Small intestine (tissue), 7 donors: Measurements from ENCODE around the gene IGF2. TPM values are rescaled to one million over a fixed set of nuclear protein-coding genes. Genes with fewer than 3 reads are reported as not detected.
A peak's percentile ranks its signal among the peaks of the same experiment; 100 is the strongest.

ENCODE experiments used
- DNase-seq, 2 donors: peaks; one replicate each; pipeline versions ENCODE4 v3.0.0 to v3.0.0-alpha.2; 2013
- FAIRE-seq: peaks from 2 replicates; lab custom pipeline; 2012; peaks lifted over from hg19 to GRCh38; lab: Jason Lieb, UNC
- H3K27ac ChIP-seq, 3 donors: one replicate each; pipeline ENCODE4 v1.5.1; 2013; ENCODE audit warnings: low read length in 2 of 3, mild to moderate bottlenecking in 2 of 3, control low read depth in 1 of 3, inconsistent platforms in 1 of 3, low read depth in 1 of 3, moderate library complexity in 1 of 3
- H3K27me3 ChIP-seq, 3 donors: one replicate each; pipeline ENCODE4 v1.6.1; 2013; ENCODE audit warnings: low read length in 3 of 3, inconsistent platforms in 1 of 3; ENCODE audit not compliant: control insufficient read depth in 3 of 3, insufficient read depth in 3 of 3
- H3K36me3 ChIP-seq, 3 donors: one replicate each; pipeline ENCODE4 v1.6.1; 2013; ENCODE audit warnings: low read length in 3 of 3, inconsistent platforms in 1 of 3, low read depth in 1 of 3, mild to moderate bottlenecking in 1 of 3, moderate library complexity in 1 of 3; ENCODE audit not compliant: control insufficient read depth in 3 of 3, insufficient read depth in 2 of 3
- H3K4me1 ChIP-seq, 3 donors: one replicate each; pipeline ENCODE4 v1.6.1; 2013; ENCODE audit warnings: low read length in 2 of 3, inconsistent platforms in 1 of 3, low read depth in 1 of 3, mild to moderate bottlenecking in 1 of 3, moderate library complexity in 1 of 3; ENCODE audit not compliant: control insufficient read depth in 3 of 3, insufficient read depth in 2 of 3
- H3K4me3 ChIP-seq, 3 donors: one replicate each; pipeline ENCODE4 v1.5.1; 2013; ENCODE audit warnings: low read length in 3 of 3, control low read depth in 1 of 3, inconsistent platforms in 1 of 3, low read depth in 1 of 3, mild to moderate bottlenecking in 1 of 3, moderate library complexity in 1 of 3
- H3K9me3 ChIP-seq, 2 donors: one replicate each; pipeline ENCODE4 v1.6.1; 2013; ENCODE audit warnings: low read depth in 1 of 2, low read length in 1 of 2; ENCODE audit not compliant: control insufficient read depth in 2 of 2, insufficient read depth in 1 of 2
- WGBS, 3 donors: extraction: QIAGEN DNeasy Blood & Tissue Kit; methylation state at CpG; one replicate each; pipeline ENCODE4 v1.1.7; 2013; 5-methylcytosine and 5-hydroxymethylcytosine counted together
- polyA plus RNA-seq, 4 donors: library from polyadenylated mRNA; stranded (reverse) in 3 of 4; unstranded in 1 of 4; fragments of 200-250 nt in 3 of 4; fragments of 120-200 nt in 1 of 4; gene quantifications; one replicate each; pipeline versions ENCODE4 v1.2.1 to v1.2.3, GENCODE V29; 2013
- donor health status: healthy with polysubstance abuse.
- donor health status: control.
- donor health status: control.
- donor health status: Bipolar disorder and iron deficiency.
- donor health status: healthy.

IGF2 gene
- polyA plus RNA-seq, 4 donors, result 0.45 to 183 (median 10.6) TPM

DNA sequence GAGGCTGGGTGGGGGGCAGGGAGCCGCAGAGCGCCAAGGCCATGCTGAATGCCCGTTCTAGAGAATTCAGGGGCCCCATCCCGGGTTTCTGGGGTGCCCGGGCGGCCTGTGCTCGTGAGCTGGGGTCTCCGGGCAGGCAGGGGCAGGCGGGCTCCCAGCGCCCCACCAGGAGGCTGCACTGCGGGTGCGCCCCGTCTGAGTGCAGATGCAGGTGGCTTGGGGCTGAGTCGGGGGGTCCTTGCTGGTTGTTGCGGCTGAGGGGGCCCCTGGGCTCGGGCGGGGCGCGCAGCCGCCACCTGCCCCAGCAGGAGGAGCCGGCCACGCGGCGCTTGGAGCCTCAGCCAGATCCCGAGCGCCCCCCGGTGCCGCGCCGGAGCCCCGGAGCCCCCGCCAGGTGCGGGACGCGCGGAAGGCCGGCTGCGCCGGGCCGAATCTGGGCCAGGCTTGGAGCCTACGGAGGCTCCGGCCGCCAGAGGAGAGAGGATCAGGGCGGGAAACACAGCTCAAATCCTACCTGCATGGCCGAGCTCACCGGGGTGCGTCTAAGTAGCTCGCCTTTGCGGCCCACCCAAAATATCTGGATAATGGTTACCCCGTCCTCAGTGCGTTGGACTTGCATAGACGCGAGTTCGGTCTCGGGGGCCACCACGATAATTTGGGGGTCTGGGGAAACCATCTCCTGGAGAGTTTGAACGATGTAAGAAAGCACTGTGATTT lies 590 bp upstream of the IGF2 start:
- 3 to 5% (median 5%) methylated on average over 41 to 57 of the region's 57 CpGs for WGBS, 3 donors
- DNase-seq, result peak in 1 of 2 donors; percentile 61

DNA sequence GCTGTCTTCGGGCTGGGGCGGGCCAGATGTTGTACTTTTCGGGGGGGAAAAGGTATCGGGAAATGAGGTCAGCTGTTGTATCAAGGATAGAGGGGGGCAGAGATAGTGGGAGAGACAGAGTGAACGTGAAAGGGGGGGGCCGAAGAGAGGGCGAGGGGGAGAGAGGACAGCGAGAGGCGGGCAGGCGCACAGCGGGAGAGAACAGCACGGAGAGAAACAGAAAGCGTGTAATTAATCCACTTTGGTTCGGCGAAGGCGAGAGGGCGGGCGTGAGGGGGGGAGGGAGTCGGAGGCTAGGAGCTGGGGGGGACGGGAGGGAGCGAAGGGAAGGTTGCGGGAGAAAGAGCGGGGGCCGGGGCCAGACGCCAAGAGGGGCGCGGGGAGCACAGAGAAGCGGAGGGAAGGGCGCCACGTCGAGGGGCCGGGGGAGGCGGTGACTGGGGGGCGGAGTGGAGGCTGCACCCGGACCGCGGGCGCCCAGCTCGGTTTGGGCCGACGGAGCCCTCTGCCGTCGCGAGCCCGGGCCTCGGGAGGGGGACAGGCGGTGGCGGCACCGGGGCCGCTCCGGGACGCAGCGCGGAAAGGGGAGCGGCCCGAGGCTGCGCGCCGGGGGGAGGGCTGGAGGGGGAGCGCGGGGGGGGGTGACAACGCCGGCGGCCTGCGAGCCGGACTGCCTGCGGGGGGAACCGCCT lies 612 bp downstream of the IGF2 start:
- peaks cover 38 to 85% (median 39%) of the 10 kb centered on the region in 3 donors for H3K27me3 ChIP-seq
- DNase-seq, result peak in 1 of 2 donors; percentile 50
- peak overlapping the region in 1 of 3 donors; percentile 69 for H3K27ac ChIP-seq
- H3K36me3 ChIP-seq, result peaks cover 0 to 25% (median 0%) of the 10 kb centered on the region in 3 donors
- H3K9me3 ChIP-seq, result no peaks in the 10 kb centered on the region
- WGBS, 3 donors, result 2 to 4% (median 3%) methylated on average over 19 to 68 of the region's 68 CpGs
- FAIRE-seq, result no peak
- peak overlapping the region; percentile 11 to 58 (median 27) for H3K4me3 ChIP-seq
- H3K4me1 ChIP-seq, result peaks cover 0 to 9% (median 0%) of the 10 kb centered on the region in 3 donors

More for the DNA sequence above, 590 bp upstream of the IGF2 start:
- H3K27me3 ChIP-seq, result peaks cover 43 to 86% (median 44%) of the 10 kb centered on the region in 3 donors
- H3K9me3 ChIP-seq, result no peaks in the 10 kb centered on the region
- FAIRE-seq, result no peak
- H3K4me3 ChIP-seq, result peak overlapping the region in 1 of 3 donors; percentile 35
- H3K4me1 ChIP-seq, result peaks cover 0 to 7% (median 0%) of the 10 kb centered on the region in 3 donors
- H3K36me3 ChIP-seq, result peaks cover 0 to 15% (median 0%) of the 10 kb centered on the region in 3 donors
- H3K27ac ChIP-seq, result no peak overlapping the region

DNA sequence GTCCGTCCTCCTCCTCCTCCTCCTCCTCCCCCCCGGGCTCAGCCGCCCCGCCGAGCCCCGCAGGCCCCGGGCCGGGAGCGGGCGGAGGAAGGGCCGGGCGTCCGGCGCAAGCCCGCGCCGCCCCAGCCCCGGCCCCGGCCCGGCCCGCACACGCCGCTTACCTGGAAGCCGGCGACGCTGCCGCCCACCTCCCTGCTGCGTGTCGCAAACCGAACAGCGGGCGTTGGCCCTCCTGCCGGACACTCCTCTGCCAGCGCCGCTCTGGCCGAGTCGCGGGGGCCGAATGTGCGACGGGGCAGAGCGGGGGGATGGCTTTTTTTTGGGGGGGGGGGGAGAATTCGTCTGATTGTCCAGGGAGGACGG lies 1.1 kb downstream of the IGF2 start:
- 1 to 3% (median 2%) methylated on average over 21 to 44 of the region's 44 CpGs for WGBS, 3 donors
- Histone ChIP-seq H3K4me1 (peaks cover 0 to 11% (median 0%) of the 10 kb centered on the region in 3 donors), H3K36me3 (peaks cover 0 to 30% (median 0%) of the 10 kb centered on the region in 3 donors), H3K9me3 (no peaks in the 10 kb centered on the region), H3K4me3 (peak overlapping the region; percentile 11 to 58 (median 12)), H3K27ac (peak overlapping the region in 1 of 3 donors; percentile 69), H3K27me3 (peaks cover 36 to 84% (median 38%) of the 10 kb centered on the region in 3 donors)
- peak in 1 of 2 donors; percentile 34 for DNase-seq
- no peak for FAIRE-seq

DNA sequence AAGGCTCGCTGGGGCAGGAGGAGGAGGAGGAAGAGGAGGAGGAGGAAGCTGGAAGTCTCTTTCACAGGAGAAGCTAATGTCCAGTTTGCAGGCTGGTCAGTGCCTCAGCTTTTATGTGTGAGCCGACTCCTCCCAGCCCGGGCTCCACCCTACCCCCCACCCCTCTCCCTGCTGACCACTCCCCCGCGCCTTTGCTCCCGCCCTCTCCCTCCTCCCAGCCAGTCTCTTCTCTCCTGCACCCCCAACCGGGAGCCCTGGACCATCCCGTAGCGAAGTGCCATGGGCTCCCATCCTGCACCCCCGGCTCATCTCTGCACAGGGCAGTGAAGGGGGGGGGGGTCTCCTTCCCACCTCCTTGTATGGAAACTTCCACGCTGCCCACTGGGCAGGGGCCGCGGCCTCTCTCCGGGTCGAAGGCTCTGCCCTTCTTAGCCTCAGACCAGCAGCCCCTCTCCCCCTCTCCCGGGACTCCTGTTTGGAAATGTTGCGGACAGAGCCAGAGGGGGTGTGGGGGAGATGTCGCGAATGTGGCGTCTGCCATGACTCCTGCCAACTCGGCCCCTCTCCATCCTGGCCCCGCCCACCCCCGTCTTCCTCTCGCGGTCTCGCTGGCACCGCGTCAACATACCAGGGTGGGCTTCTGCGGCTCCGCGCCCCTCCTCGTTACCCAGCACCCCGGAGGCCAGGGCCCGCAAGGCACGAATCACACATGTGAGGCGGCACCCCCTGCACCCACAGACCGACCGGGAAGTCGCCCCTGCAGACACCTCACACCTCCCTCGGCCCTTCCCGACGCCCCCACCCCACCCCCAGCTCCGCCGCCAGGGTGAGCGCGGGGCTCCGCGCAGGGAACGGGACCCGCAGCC lies 1.8 kb downstream of the IGF2 start:
- peak overlapping the region in 1 of 3 donors; percentile 69 for H3K27ac ChIP-seq
- DNase-seq, result peak in 1 of 2 donors; percentile 73
- WGBS, 3 donors, result 1 to 6% (median 4%) methylated on average over 37 to 50 of the region's 50 CpGs
- H3K4me3 ChIP-seq, result peak overlapping the region in 1 of 3 donors; percentile 58
- H3K27me3 ChIP-seq, result peaks cover 30 to 82% (median 38%) of the 10 kb centered on the region in 3 donors
- peaks cover 0 to 11% (median 0%) of the 10 kb centered on the region in 3 donors for H3K4me1 ChIP-seq
- no peaks in the 10 kb centered on the region for H3K9me3 ChIP-seq
- peaks cover 0 to 35% (median 0%) of the 10 kb centered on the region in 3 donors for H3K36me3 ChIP-seq
- FAIRE-seq, result no peak

DNA sequence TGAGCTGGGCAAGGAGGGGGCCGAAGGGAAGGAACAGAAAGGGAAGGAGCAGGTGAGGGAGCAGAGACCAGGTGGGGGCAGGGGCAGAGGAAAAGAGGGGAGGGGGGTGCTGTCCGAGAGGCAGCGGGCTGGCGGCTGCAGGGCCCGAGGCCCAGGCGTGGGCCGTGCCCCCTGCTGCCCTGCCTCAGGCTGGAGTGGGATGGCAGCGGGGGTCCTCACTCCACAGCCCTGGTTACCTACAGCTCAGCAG lies 2.3 kb downstream of the IGF2 start:
- Histone ChIP-seq H3K9me3 (no peaks in the 10 kb centered on the region), H3K27me3 (peaks cover 28 to 80% (median 38%) of the 10 kb centered on the region in 3 donors), H3K36me3 (peaks cover 0 to 39% (median 0%) of the 10 kb centered on the region in 3 donors), H3K4me3 (peak overlapping the region in 1 of 3 donors; percentile 58), H3K4me1 (peaks cover 0 to 11% (median 0%) of the 10 kb centered on the region in 3 donors), H3K27ac (no peak overlapping the region)
- no peak for DNase-seq
- 30 to 44% (median 41%) methylated on average over 4 to 8 of the region's 8 CpGs for WGBS, 3 donors
- FAIRE-seq, result no peak

DNA sequence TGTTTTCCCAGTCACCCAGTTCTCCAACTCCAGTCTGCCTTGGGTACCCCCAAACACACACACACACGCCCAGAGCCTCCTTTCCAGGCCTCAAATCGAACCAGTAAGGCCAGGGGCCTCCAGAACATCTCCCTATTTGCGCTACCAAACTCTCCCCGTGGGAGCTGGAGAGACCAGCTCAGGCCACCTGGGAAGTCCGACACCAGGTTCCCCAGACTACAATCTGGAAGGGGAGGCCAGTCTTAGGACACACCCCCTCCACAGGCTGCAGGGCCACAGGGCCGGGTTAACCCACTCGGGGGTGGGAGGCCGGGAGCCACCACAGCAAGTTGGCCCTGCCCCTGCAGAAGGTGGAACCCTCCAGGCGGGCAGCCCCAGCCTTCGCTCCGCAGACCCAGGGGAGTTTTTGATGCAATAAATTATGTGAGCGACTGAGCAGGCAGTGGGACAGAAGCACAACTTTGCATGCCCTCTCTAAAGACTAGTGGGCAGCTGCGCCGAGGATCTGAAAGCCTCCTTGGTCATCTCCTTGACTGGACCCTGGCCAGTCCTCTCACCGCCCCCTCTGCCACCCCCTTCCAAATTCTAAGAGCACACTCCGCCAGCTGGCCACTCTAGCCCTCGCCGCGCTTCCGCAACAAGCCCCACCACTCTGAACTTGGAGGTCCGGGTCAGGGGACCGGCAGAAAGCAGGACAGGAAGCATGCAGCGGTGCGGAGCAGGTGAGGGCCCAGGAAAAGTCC lies 2.8 kb downstream of the IGF2 start:
- peaks cover 28 to 75% (median 37%) of the 10 kb centered on the region in 3 donors for H3K27me3 ChIP-seq
- H3K4me3 ChIP-seq, result peak overlapping the region in 1 of 3 donors; percentile 58
- DNase-seq (no peak), FAIRE-seq (no peak)
- H3K9me3 ChIP-seq, result no peaks in the 10 kb centered on the region
- WGBS, 3 donors, result 50 to 62% (median 55%) methylated on average over 24 of the region's 24 CpGs
- H3K36me3 ChIP-seq, result peaks cover 0 to 44% (median 0%) of the 10 kb centered on the region in 3 donors
- H3K27ac ChIP-seq, result no peak overlapping the region
- H3K4me1 ChIP-seq, result peaks cover 0 to 11% (median 0%) of the 10 kb centered on the region in 3 donors

DNA sequence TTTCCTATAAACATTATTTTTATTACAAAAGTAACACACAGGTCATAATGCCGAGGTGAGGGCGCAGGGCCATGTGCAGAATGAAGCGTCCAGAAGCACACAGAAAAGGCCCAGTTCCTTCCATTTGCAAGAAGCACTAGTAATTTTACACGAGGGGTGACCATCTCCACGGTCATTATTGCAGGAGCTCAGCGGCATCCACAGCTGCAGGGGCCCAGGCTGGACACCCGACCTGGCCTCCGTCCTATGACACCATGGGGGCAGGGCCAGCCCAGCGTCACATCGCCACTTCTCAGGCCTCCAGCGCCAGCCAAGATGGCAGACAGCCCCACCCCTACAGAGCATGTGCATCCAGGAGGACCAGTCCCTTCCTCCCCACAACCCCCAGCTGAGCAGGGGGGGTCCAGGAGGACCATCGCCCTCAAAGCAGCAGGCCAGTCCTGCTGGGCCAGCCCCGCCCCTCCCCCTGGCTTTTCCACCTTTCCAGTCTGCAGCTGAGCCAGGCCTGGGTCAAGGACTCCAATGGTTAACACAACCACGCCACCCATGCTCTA lies 3.5 kb downstream of the IGF2 start:
- Histone ChIP-seq H3K27me3 (peaks cover 21 to 68% (median 31%) of the 10 kb centered on the region in 3 donors), H3K36me3 (peaks cover 0 to 50% (median 0%) of the 10 kb centered on the region in 3 donors), H3K27ac (no peak overlapping the region), H3K9me3 (no peaks in the 10 kb centered on the region), H3K4me1 (peaks cover 0 to 11% (median 0%) of the 10 kb centered on the region in 3 donors), H3K4me3 (peak overlapping the region in 1 of 3 donors; percentile 58)
- DNase-seq, result no peak
- no peak for FAIRE-seq
- WGBS, 3 donors, result 70 to 88% (median 82%) methylated on average over 13 to 14 of the region's 14 CpGs
